ENCODE data around the gene GIMAP1.

GIMAP1 gene

DNA sequence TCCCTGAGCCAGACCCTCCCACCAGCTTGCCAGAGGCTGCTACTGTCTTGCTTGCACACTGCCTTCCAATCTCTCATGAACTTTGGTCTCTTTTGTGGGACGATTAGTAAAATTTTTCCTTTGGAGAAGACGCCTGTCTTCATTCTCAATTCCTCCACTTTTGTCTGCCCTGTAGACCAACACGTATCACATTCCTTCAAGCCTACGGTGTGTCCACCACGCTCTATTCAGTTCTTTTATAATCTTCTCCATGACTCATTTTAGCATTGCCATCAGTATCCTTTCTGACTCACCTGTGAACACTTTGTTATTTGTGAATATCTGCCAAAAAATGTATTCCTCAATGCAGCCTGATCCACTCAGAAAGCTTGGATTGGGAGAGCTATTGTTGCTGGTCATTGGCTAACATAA, 22.2 kb downstream of the GIMAP1 start:
- Histone ChIP-seq H3K4me3 (ENCODE audit: low read depth, low read length) (no peak overlapping the region), H3K27me3 (replicated peaks) (no peaks in the 10 kb centered on the region), H3K27ac (no peak overlapping the region), H3K36me3 (replicated peaks) (no peaks in the 10 kb centered on the region)
- in situ Hi-C loops (cut with HindIII; ENCODE audit: low pct_ligation_motif_present, low sequenced_read_pairs), result no loop called here
- no peak for DNase-seq
- TF ChIP-seq, protein P1, sequence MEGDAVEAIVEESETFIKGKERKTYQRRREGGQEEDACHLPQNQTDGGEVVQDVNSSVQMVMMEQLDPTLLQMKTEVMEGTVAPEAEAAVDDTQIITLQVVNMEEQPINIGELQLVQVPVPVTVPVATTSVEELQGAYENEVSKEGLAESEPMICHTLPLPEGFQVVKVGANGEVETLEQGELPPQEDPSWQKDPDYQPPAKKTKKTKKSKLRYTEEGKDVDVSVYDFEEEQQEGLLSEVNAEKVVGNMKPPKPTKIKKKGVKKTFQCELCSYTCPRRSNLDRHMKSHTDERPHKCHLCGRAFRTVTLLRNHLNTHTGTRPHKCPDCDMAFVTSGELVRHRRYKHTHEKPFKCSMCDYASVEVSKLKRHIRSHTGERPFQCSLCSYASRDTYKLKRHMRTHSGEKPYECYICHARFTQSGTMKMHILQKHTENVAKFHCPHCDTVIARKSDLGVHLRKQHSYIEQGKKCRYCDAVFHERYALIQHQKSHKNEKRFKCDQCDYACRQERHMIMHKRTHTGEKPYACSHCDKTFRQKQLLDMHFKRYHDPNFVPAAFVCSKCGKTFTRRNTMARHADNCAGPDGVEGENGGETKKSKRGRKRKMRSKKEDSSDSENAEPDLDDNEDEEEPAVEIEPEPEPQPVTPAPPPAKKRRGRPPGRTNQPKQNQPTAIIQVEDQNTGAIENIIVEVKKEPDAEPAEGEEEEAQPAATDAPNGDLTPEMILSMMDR (IDR thresholded peaks at IDR 0.05; ENCODE audit: low read depth, low read length, missing control alignments), result no peak

DNA sequence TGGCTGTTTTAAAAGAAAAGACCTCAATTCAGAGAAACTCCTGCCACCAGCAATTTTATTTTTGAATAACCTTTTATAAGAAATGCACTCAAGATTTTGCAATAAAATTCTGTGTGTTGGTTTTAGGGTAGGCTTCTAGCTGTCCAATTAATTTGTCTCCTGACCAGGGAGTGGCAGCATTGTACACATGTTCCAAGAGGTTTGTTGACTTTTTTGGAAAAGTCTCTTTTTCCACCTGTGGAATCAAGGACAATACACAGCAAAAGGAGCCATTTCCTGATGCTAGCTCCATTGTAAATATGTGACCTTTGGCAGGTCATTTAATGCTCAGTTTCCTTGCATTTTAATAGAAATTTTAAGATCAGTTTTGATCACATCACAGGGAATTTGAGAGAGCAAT, 22.6 kb downstream of the GIMAP1 start:
- H3K36me3 ChIP-seq (replicated peaks), result no peaks in the 10 kb centered on the region
- no peak overlapping the region for H3K27ac ChIP-seq
- TF ChIP-seq, protein P1 (IDR thresholded peaks at IDR 0.05; ENCODE audit: low read depth, low read length, missing control alignments), result no peak
- in situ Hi-C loops (cut with HindIII; ENCODE audit: low pct_ligation_motif_present, low sequenced_read_pairs), result no loop called here
- DNase-seq, result no peak
- no peaks in the 10 kb centered on the region for H3K27me3 ChIP-seq (replicated peaks)
- H3K4me3 ChIP-seq (ENCODE audit: low read depth, low read length), result no peak overlapping the region

DNA sequence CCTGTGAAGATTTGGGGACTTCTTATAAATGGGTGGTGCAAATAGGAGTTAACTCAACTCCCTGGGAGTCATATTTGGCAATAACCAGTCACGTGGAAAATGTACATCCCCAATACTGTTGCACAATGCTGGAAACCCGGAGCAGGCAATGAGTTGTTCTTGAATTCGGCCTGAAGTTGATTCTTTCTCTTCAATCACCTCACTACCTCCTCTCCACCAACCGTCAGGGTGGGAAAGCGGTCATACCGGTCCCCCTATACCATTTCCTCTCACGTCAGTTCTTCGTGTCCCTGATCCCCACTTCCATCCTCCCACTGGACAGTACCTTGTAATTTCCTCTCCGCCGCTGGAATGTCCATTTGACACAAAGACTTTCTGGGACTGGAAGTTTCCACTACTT, 23.6 kb downstream of the GIMAP1 start:
- TF ChIP-seq, protein P1 (IDR thresholded peaks at IDR 0.05; ENCODE audit: low read depth, low read length, missing control alignments), result no peak
- Histone ChIP-seq H3K4me3 (ENCODE audit: low read depth, low read length) (no peak overlapping the region), H3K27ac (no peak overlapping the region), H3K27me3 (replicated peaks) (no peaks in the 10 kb centered on the region), H3K36me3 (replicated peaks) (no peaks in the 10 kb centered on the region)
- DNase-seq, result no peak
- in situ Hi-C loops (cut with HindIII; ENCODE audit: low pct_ligation_motif_present, low sequenced_read_pairs), result no loop called here

DNA sequence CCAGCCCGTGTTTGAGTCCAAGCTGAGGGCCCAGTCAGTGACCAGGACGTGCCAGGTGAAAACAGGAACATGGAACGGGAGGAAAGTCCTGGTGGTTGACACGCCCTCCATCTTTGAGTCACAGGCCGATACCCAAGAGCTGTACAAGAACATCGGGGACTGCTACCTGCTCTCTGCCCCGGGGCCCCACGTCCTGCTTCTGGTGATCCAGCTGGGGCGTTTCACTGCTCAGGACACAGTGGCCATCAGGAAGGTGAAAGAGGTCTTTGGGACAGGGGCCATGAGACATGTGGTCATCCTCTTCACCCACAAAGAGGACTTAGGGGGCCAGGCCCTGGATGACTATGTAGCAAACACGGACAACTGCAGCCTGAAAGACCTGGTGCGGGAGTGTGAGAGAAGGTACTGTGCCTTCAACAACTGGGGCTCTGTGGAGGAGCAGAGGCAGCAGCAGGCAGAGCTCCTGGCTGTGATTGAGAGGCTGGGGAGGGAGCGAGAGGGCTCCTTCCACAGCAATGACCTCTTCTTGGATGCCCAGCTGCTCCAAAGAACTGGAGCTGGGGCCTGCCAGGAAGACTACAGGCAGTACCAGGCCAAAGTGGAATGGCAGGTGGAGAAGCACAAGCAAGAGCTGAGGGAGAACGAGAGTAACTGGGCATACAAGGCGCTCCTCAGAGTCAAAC, 26.0 kb downstream of the GIMAP1 start:
- Histone ChIP-seq H3K27me3 (replicated peaks) (no peaks in the 10 kb centered on the region), H3K4me3 (ENCODE audit: low read depth, low read length) (no peak overlapping the region), H3K27ac (no peak overlapping the region), H3K36me3 (replicated peaks) (no peaks in the 10 kb centered on the region)
- DNase-seq, result no peak
- in situ Hi-C loops (cut with HindIII; ENCODE audit: low pct_ligation_motif_present, low sequenced_read_pairs), result no loop called here
- TF ChIP-seq, protein P1 (IDR thresholded peaks at IDR 0.05; ENCODE audit: low read depth, low read length, missing control alignments), result no peak

DNA sequence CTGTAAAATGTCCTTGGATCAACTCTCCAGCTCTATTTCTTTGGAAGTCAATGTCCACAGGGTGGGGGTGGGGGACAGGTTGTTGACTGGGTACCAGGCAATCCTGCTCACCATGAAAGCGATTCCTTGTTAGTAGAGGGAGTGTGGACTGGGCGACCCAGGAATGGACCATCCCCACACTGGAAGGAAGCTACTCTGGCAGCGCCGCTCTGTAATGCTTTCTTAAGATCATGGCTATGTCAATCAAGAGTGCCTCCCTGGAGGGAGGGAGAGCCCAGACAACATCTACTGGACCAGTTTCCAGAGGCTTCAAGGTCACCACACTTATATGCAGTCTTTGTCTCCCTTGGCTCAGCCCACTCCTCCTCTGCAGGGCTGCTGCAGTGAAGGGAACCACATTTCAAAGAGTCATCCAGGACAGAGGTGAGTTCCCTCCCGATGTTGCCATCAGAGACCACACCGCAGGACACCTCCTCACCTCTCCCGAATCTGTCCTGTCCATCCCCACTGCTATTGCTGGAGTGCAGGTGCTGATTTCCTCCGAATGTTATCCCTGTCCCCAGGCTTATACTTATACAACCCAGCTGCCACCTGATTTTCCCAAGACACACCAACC, 27.7 kb downstream of the GIMAP1 start:
- in situ Hi-C loops (cut with HindIII; ENCODE audit: low pct_ligation_motif_present, low sequenced_read_pairs), result no loop called here
- TF ChIP-seq, protein P1 (IDR thresholded peaks at IDR 0.05; ENCODE audit: low read depth, low read length, missing control alignments), result no peak
- Histone ChIP-seq H3K4me3 (ENCODE audit: low read depth, low read length) (no peak overlapping the region), H3K27ac (no peak overlapping the region), H3K27me3 (replicated peaks) (no peaks in the 10 kb centered on the region), H3K36me3 (replicated peaks) (no peaks in the 10 kb centered on the region)
- no peak for DNase-seq

Data from brain microvascular endothelial cell (primary cell).